Calu3 (cell line): ENCODE data around the gene IDUA. TPM values are rescaled to one million over a fixed set of nuclear protein-coding genes. Genes with fewer than 3 reads are reported as not detected.

Source experiments
- BruUV-seq: library from RNA; stranded (reverse); fragments of 400-500 nt; replicated peaks from 2 replicates; lab custom pipeline; 2021; lab: Mats Ljungman, UMichigan
- CTCF ChIA-PET: fragments of 300-600 bp; sonication (Branson Sonifier 250); formaldehyde crosslinking; loops from one replicate; lab custom pipeline; 2022; ENCODE audit warnings: antibody characterized with exemption; lab: Charles Lee
- DNase-seq: peaks from one replicate; pipeline ENCODE4 v3.0.0; 2022
- H3K27ac Mint-ChIP-seq: one replicate; pipeline ENCODE4 v1.8.0; 2022; ENCODE audit warnings: mixed read lengths; ENCODE audit not compliant: unreplicated experiment
- H3K27me3 Mint-ChIP-seq: one replicate; pipeline ENCODE4 v1.8.0; 2022; ENCODE audit warnings: mixed read lengths; ENCODE audit not compliant: unreplicated experiment
- H3K36me3 Mint-ChIP-seq: one replicate; pipeline ENCODE4 v1.8.0; 2022; ENCODE audit warnings: mild to moderate bottlenecking, moderate library complexity, mixed read lengths; ENCODE audit not compliant: insufficient read depth, unreplicated experiment
- H3K4me1 Mint-ChIP-seq: one replicate; pipeline ENCODE4 v1.8.0; 2022; ENCODE audit warnings: mild to moderate bottlenecking, low read depth, mixed read lengths; ENCODE audit not compliant: unreplicated experiment
- H3K4me3 Mint-ChIP-seq: one replicate; pipeline ENCODE4 v1.8.0; 2022; ENCODE audit warnings: mild to moderate bottlenecking, low read depth, moderate library complexity, mixed read lengths; ENCODE audit not compliant: unreplicated experiment
- H3K9me3 Mint-ChIP-seq: one replicate; pipeline ENCODE4 v1.8.0; 2022; ENCODE audit warnings: low read depth, mixed read lengths; ENCODE audit not compliant: unreplicated experiment
- intact Hi-C: fragments of 100-400 bp; cut with micrococcal nuclease; formaldehyde crosslinking; loops from one replicate; pipeline ENCODE4 v1.10.0; 2022; ENCODE audit not compliant: unreplicated experiment
- total RNA-seq: library from RNA; stranded (reverse); gene quantifications from 2 replicates; pipeline ENCODE4 v1.2.3, GENCODE V29; 2022
- TF ChIP-seq, protein P1 (sequence below): fragments of 200-600 bp; IDR thresholded peaks from one replicate; pipeline ENCODE4 v1.8.0; 2022; ENCODE audit warnings: antibody characterized with exemption; ENCODE audit not compliant: unreplicated experiment

The IDUA gene
- total RNA-seq, 1 experiment from 2014 or later = 38.8 TPM

DNA sequence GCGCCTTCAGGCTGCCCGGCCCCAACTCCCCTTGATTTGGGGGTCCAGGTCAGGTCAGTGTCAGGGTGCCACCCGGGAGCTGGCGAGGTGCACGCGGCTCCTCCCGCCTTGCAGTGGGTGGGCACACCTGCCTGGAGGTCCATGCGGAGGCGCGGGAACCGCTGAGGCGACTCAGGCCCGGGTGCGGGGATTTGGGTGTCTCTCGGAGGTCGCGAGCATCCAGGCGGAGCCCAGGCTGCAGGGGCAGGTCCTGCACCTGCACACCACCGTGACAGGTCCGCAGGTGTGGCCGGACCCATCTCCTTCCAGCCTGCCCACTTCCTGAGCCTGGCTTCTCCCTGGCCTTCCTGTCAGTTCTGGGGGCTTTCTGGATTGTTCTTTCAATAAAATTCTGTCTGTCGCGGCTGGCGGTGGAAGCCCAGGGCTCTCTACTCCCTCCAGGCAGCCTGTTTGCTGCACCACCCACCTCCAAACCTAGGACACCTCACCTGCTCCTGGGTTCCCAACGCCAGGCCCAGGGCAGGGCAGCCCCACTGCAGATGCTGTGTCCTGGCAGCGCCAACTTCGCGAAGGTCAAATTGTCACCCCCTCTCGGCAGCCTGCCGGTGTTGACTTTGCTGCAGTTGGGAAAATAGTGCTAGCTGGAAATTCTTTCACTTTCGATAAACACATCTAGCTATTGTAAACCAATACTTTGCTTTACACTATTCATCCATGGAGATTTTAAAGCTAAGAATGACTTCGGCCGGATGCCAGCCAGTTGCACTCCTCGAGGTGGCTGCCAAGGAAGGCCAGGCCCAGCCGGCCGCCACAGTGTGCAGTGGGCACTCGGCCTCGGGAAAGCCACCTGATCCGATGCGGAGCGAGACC, 60.5 kb downstream of the IDUA start:
- no peak overlapping the region for H3K27ac Mint-ChIP-seq
- intact Hi-C loops = no loop called here
- no TSS peak for BruUV-seq
- H3K36me3 Mint-ChIP-seq = peaks cover 10% of the 10 kb centered on the region
- no peaks in the 10 kb centered on the region for H3K9me3 Mint-ChIP-seq
- TF ChIP-seq, protein P1, sequence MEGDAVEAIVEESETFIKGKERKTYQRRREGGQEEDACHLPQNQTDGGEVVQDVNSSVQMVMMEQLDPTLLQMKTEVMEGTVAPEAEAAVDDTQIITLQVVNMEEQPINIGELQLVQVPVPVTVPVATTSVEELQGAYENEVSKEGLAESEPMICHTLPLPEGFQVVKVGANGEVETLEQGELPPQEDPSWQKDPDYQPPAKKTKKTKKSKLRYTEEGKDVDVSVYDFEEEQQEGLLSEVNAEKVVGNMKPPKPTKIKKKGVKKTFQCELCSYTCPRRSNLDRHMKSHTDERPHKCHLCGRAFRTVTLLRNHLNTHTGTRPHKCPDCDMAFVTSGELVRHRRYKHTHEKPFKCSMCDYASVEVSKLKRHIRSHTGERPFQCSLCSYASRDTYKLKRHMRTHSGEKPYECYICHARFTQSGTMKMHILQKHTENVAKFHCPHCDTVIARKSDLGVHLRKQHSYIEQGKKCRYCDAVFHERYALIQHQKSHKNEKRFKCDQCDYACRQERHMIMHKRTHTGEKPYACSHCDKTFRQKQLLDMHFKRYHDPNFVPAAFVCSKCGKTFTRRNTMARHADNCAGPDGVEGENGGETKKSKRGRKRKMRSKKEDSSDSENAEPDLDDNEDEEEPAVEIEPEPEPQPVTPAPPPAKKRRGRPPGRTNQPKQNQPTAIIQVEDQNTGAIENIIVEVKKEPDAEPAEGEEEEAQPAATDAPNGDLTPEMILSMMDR = no peak
- no peak overlapping the region for H3K4me3 Mint-ChIP-seq
- peaks cover 11% of the 10 kb centered on the region for H3K27me3 Mint-ChIP-seq
- no peak for DNase-seq
- H3K4me1 Mint-ChIP-seq = peaks cover 8% of the 10 kb centered on the region
- CTCF ChIA-PET = no interaction called here

DNA sequence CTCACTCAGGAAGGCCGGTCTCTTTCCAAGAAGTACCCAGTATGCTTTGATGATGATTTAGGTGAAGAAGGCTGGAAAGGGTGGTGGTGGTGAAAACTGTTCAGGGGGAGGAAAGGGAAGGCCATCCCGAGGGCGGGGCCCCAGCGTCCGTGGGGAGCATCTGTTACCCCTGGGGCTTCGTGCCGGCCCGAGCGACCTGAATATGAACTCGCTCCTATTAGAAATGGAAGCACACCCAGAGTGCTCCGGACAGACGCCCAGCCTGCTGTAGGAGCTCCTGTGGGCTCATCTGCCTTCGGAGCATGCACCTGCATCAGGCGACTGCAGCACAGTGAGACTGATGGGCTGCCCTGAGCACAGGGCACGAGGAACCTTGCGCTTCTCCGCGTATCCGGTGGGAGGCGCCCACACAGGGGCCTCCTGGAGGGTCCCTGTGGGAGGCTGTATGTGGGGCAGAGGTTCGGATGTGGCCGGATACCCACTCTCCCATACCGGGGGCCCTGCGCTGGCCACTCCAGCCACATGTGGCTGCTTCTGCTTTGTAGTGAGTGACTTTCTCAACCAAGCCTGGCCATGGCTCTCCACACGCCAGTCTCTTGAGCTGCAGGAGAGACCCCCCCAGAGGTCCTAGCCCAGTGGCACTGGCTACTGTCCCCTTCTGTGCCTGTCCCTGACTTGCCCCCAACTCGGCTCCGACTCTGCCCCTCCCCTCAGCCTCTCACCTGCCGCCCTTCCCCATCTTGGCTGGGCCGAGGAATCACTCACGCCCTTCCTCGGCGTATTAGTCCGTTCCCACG, 61.3 kb downstream of the IDUA start:
- intact Hi-C loops = no loop called here
- BruUV-seq = no TSS peak
- TF ChIP-seq, protein P1 = no peak
- peaks cover 5% of the 10 kb centered on the region for H3K4me1 Mint-ChIP-seq
- H3K36me3 Mint-ChIP-seq = peaks cover 10% of the 10 kb centered on the region
- CTCF ChIA-PET = no interaction called here
- peaks cover 20% of the 10 kb centered on the region for H3K27me3 Mint-ChIP-seq
- H3K4me3 Mint-ChIP-seq = no peak overlapping the region
- no peak for DNase-seq
- no peak overlapping the region for H3K27ac Mint-ChIP-seq
- H3K9me3 Mint-ChIP-seq = no peaks in the 10 kb centered on the region

DNA sequence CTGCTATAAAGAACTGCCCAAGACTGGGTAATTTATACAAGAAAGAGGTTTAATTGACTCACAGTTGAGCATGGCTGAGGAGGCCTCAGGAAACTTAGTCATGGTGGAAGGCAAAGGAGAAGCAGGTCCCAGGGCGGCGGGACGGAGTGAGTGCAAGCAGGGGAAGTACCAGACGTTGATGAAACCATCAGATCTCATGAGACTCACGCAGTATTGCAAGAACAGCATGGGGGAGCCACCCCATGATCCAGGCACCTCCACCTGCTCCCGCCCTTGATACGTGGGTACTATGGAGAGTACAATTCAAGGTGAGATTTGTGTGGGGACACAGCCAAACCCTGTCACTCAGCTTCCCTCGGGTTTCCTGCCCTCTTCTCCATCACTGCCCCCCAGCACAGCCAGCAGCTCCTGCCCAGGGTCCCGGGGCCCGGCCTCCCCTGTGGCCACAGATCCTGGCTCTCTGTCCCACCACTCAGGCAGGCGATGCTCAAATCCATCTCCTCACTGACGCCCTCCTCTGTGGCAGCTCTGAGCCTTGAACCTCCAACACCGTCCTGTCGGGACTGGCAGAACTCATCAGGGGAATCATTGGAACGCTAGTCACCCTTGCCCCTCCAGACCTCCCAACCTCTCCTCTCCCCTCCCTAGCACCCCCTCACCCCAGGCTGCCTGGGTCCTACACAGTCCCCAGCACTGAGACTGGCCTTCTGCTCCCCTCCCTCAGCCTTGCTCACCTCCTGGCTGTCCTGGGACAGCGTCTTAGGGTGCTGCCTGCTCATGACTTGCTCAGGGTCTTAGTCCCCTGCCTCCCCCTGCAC, 62.1 kb downstream of the IDUA start:
- H3K4me3 Mint-ChIP-seq = no peak overlapping the region
- peaks cover 3% of the 10 kb centered on the region for H3K36me3 Mint-ChIP-seq
- H3K27me3 Mint-ChIP-seq = peaks cover 22% of the 10 kb centered on the region
- TF ChIP-seq, protein P1 = no peak
- CTCF ChIA-PET = no interaction called here
- BruUV-seq = no TSS peak
- no peak overlapping the region for H3K27ac Mint-ChIP-seq
- intact Hi-C loops = no loop called here
- no peak for DNase-seq
- H3K4me1 Mint-ChIP-seq = no peaks in the 10 kb centered on the region
- H3K9me3 Mint-ChIP-seq = no peaks in the 10 kb centered on the region

- no peak for DNase-seq
- TF ChIP-seq, protein P1 = no peak
- peaks cover 22% of the 10 kb centered on the region for H3K27me3 Mint-ChIP-seq
- H3K27ac Mint-ChIP-seq = no peak overlapping the region
- H3K4me3 Mint-ChIP-seq = no peak overlapping the region
- intact Hi-C loops = no loop called here
- H3K9me3 Mint-ChIP-seq = no peaks in the 10 kb centered on the region
- BruUV-seq = no TSS peak
- CTCF ChIA-PET = no interaction called here
- no peaks in the 10 kb centered on the region for H3K4me1 Mint-ChIP-seq
- peaks cover 3% of the 10 kb centered on the region for H3K36me3 Mint-ChIP-seq
Observed at GRCh38 chr4:1049591-1049905, 62.7 kb downstream of the IDUA start.
